Measurements from ENCODE around the gene SH3RF1. TPM values are rescaled to one million over a fixed set of nuclear protein-coding genes. Genes with fewer than 3 reads are reported as not detected.
A peak's percentile ranks its signal among the peaks of the same experiment; 100 is the strongest.

The SH3RF1 gene
- total RNA-seq, 3 donors from 2014 or later = 20.2 to 37.0 (median 27.9) TPM

- no peak for TF ChIP-seq CTCF (IDR thresholded peaks at IDR 0.05)
- TF ChIP-seq POLR2AphosphoS5 (IDR thresholded peaks at IDR 0.05) = no peak
- TF ChIP-seq POLR2A (IDR thresholded peaks at IDR 0.05) = no peak
- no peaks in the 10 kb centered on the region for H3K27me3 ChIP-seq
- DNase-seq (ENCODE audit: low spot score in 2 of 2) = no peak
- H3K36me3 ChIP-seq = no peaks in the 10 kb centered on the region
- intact Hi-C loops (cut with DNase I; ENCODE audit: low total_unique reads) = no loop called here
- H3K9me3 ChIP-seq = no peaks in the 10 kb centered on the region
- H3K4me1 ChIP-seq = no peaks in the 10 kb centered on the region
- no peak overlapping the region for H3K27ac ChIP-seq
- H3K4me3 ChIP-seq = no peak overlapping the region
Measured at GRCh38 chr4:169312690-169313422, 42.1 kb upstream of the SH3RF1 start.

GRCh38 chr4:169311643-169312365, 41.0 kb upstream of the SH3RF1 start:
- peak in 2 of 3 donors; percentile 26 to 44 for TF ChIP-seq CTCF (IDR thresholded peaks at IDR 0.05)
- no peak for TF ChIP-seq POLR2AphosphoS5 (IDR thresholded peaks at IDR 0.05)
- no peak for TF ChIP-seq POLR2A (IDR thresholded peaks at IDR 0.05)
- Histone ChIP-seq H3K36me3 (no peaks in the 10 kb centered on the region), H3K27ac (no peak overlapping the region), H3K4me1 (no peaks in the 10 kb centered on the region), H3K9me3 (no peaks in the 10 kb centered on the region), H3K27me3 (no peaks in the 10 kb centered on the region), H3K4me3 (no peak overlapping the region)
- no peak for DNase-seq (ENCODE audit: low spot score in 2 of 2)
- intact Hi-C loops (cut with DNase I; ENCODE audit: low total_unique reads) = no loop called here

GRCh38 chr4:169309326-169309967, 38.7 kb upstream of the SH3RF1 start:
- Histone ChIP-seq H3K4me1 (no peaks in the 10 kb centered on the region), H3K36me3 (no peaks in the 10 kb centered on the region), H3K4me3 (no peak overlapping the region), H3K9me3 (no peaks in the 10 kb centered on the region), H3K27ac (no peak overlapping the region), H3K27me3 (no peaks in the 10 kb centered on the region)
- no peak for TF ChIP-seq POLR2A (IDR thresholded peaks at IDR 0.05)
- no peak for TF ChIP-seq CTCF (IDR thresholded peaks at IDR 0.05)
- TF ChIP-seq POLR2AphosphoS5 (IDR thresholded peaks at IDR 0.05) = no peak
- no peak for DNase-seq (ENCODE audit: low spot score in 2 of 2)
- intact Hi-C loops (cut with DNase I; ENCODE audit: low total_unique reads) = no loop called here

- TF ChIP-seq POLR2A (IDR thresholded peaks at IDR 0.05) = no peak
- TF ChIP-seq POLR2AphosphoS5 (IDR thresholded peaks at IDR 0.05) = no peak
- no peak for TF ChIP-seq CTCF (IDR thresholded peaks at IDR 0.05)
- Histone ChIP-seq H3K4me3 (no peak overlapping the region), H3K27me3 (no peaks in the 10 kb centered on the region), H3K36me3 (no peaks in the 10 kb centered on the region), H3K4me1 (no peaks in the 10 kb centered on the region), H3K9me3 (no peaks in the 10 kb centered on the region), H3K27ac (no peak overlapping the region)
- no peak for DNase-seq (ENCODE audit: low spot score in 2 of 2)
- intact Hi-C loops (cut with DNase I; ENCODE audit: low total_unique reads) = no loop called here
Measured at GRCh38 chr4:169307576-169307975, 36.8 kb upstream of the SH3RF1 start.

GRCh38 chr4:169305651-169306050, 34.9 kb upstream of the SH3RF1 start:
- Histone ChIP-seq H3K4me1 (no peaks in the 10 kb centered on the region), H3K9me3 (no peaks in the 10 kb centered on the region), H3K4me3 (no peak overlapping the region), H3K36me3 (no peaks in the 10 kb centered on the region), H3K27ac (peak overlapping the region in 1 of 2 donors; percentile 71), H3K27me3 (no peaks in the 10 kb centered on the region)
- no peak for TF ChIP-seq POLR2AphosphoS5 (IDR thresholded peaks at IDR 0.05)
- TF ChIP-seq POLR2A (IDR thresholded peaks at IDR 0.05) = no peak
- TF ChIP-seq CTCF (IDR thresholded peaks at IDR 0.05) = no peak
- no peak for DNase-seq (ENCODE audit: low spot score in 2 of 2)
- intact Hi-C loops (cut with DNase I; ENCODE audit: low total_unique reads) = no loop called here
